Kasumi-1 (cell line): ENCODE results near the gene SLC4A1AP.

ENCODE experiments used
- DNase-seq, 2 experiments: peaks; one replicate each; lab custom pipeline; 2025; lab: John Stamatoyannopoulos, UW

SLC4A1AP gene

DNA sequence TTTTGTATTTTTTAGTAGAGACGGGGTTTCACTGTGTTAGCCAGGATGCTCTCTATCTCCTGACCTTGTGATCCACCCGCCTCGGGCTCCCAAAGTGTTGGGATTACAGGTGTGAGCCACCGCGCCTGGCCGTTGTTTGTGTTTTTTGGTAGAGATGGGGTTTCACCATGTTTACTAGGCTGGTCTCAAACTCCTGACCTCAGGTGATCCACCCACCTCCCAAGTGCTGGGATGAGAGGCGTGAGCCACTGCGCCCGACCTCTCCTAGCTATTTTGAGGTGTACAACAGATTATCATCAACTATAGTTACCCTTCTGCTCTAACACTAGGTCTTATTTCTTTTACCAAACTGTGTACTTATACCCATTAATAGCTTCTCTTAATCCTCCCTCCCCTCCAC lies 78.9 kb downstream of the SLC4A1AP start:
- no peak for DNase-seq
